HL-60 (cell line): ENCODE data around the gene LRMDA.

ENCODE experiments used
- DNase-seq, 2 experiments: peaks; one replicate each; pipeline ENCODE4 v3.0.0-alpha.2; 2010 to 2020; ENCODE audit warnings: low read depth in 1 of 2, low spot score in 1 of 2
- H3K27ac ChIP-seq: fragments of 250-450 bp; sonication (Bioruptor Pico); replicated peaks from 2 replicates; pipeline ENCODE4 v1.5.1; 2020; ENCODE audit warnings: mild to moderate bottlenecking, moderate library complexity
- H3K27me3 ChIP-seq: fragments of 250-450 bp; sonication (Bioruptor Pico); 2 replicates; pipeline ENCODE4 v1.5.1; 2021; ENCODE audit warnings: mild to moderate bottlenecking, moderate library complexity; ENCODE audit not compliant: insufficient read depth, poor library complexity, severe bottlenecking
- H3K4me3 ChIP-seq: replicated peaks from 2 replicates; pipeline ENCODE4 v1.5.1; 2011; ENCODE audit warnings: mild to moderate bottlenecking, control low read depth, low read length; ENCODE audit not compliant: insufficient read depth
- CTCF ChIP-seq: IDR thresholded peaks from one replicate; pipeline ENCODE4 v1.5.1; 2011; ENCODE audit warnings: low read length, control low read depth, inconsistent platforms; ENCODE audit not compliant: insufficient read depth
- GABPA ChIP-seq: IDR thresholded peaks from 2 replicates; pipeline ENCODE4 v1.6.1; 2012; ENCODE audit warnings: low read depth
- POLR2AphosphoS5 ChIP-seq: IDR thresholded peaks from 2 replicates; pipeline ENCODE4 v1.6.1; 2012; ENCODE audit warnings: low read depth
- REST ChIP-seq: IDR thresholded peaks from 2 replicates; pipeline ENCODE4 v1.6.1; 2012; ENCODE audit warnings: low read depth; ENCODE audit not compliant: insufficient replicate concordance
- SPI1 ChIP-seq: IDR thresholded peaks from 2 replicates; pipeline ENCODE4 v1.6.1; 2012; ENCODE audit warnings: low read depth, mild to moderate bottlenecking, borderline replicate concordance

LRMDA gene

GRCh38 chr10:75597773-75598440 lies 166.5 kb downstream of the LRMDA start:
- no peak overlapping the region for H3K27ac ChIP-seq
- no peak for TF ChIP-seq SPI1
- H3K4me3 ChIP-seq: no peak overlapping the region
- DNase-seq: no peak
- H3K27me3 ChIP-seq: no peaks in the 10 kb centered on the region

- Histone ChIP-seq H3K27ac (no peak overlapping the region), H3K4me3 (no peak overlapping the region), H3K27me3 (no peaks in the 10 kb centered on the region)
- TF ChIP-seq GABPA (no peak), CTCF (no peak), SPI1 (no peak), REST (no peak), POLR2AphosphoS5 (no peak)
- no peak for DNase-seq
Measured at GRCh38 chr10:75598998-75599397, 167.6 kb downstream of the LRMDA start.

GRCh38 chr10:75599875-75600648 lies 168.6 kb downstream of the LRMDA start:
- no peak overlapping the region for H3K27ac ChIP-seq
- DNase-seq: no peak
- TF ChIP-seq REST (no peak), SPI1 (no peak), POLR2AphosphoS5 (no peak), CTCF (no peak), GABPA (no peak)
- no peaks in the 10 kb centered on the region for H3K27me3 ChIP-seq
- no peak overlapping the region for H3K4me3 ChIP-seq

GRCh38 chr10:75600833-75601232 lies 169.4 kb downstream of the LRMDA start:
- Histone ChIP-seq H3K4me3 (no peak overlapping the region), H3K27me3 (no peaks in the 10 kb centered on the region), H3K27ac (no peak overlapping the region)
- TF ChIP-seq SPI1 (no peak), GABPA (no peak), REST (no peak), CTCF (no peak), POLR2AphosphoS5 (no peak)
- no peak for DNase-seq
